Loucy (cell line): ENCODE data around the gene IFT27.

ENCODE experiments used
- EZH2phosphoT487 ChIP-seq: fragments of 200-600 bp; IDR thresholded peaks from 2 replicates; pipeline ENCODE4 v1.6.1; 2018; ENCODE audit warnings: antibody characterized with exemption, mild to moderate bottlenecking, moderate library complexity, borderline replicate concordance
- TF ChIP-seq, protein P1 (sequence below): fragments of 200-600 bp; sonication (generic); conservative IDR thresholded peaks from 2 replicates; pipeline ENCODE4 v1.5.1; 2014; ENCODE audit warnings: mild to moderate bottlenecking, antibody characterized with exemption, low read length

DNA sequence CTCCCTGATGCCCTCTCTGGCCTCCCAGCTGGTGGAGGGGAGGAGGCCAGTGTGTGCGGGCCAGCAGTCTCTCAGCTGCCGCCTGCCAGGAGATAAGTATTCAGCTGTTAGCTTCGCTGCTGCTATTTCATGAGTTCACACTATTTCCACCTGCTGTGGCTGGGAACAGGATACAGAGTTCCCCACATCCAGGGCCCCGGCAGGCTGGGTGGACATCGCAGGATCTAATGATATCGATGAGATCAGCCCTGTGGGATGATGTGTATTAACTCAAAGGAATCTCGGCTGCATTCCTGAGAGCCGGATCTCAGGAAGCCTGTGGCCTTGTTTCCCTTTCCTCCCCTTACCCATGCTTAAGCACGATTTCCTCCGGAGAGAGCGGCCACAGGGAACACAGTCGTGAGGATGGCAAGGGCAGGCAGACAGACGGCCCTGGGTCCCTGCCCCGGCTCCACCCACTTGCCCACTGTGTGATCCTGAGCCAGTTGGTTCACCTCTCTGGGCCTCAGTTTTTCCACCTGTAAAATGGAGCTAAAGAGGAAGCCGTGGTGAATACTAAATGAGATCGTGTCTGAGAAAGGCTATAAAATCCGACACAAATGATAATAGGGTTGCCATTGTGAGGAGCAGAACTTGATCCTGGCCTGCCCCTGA is 47.4 kb upstream of the IFT27 start:
- TF ChIP-seq, protein P1, sequence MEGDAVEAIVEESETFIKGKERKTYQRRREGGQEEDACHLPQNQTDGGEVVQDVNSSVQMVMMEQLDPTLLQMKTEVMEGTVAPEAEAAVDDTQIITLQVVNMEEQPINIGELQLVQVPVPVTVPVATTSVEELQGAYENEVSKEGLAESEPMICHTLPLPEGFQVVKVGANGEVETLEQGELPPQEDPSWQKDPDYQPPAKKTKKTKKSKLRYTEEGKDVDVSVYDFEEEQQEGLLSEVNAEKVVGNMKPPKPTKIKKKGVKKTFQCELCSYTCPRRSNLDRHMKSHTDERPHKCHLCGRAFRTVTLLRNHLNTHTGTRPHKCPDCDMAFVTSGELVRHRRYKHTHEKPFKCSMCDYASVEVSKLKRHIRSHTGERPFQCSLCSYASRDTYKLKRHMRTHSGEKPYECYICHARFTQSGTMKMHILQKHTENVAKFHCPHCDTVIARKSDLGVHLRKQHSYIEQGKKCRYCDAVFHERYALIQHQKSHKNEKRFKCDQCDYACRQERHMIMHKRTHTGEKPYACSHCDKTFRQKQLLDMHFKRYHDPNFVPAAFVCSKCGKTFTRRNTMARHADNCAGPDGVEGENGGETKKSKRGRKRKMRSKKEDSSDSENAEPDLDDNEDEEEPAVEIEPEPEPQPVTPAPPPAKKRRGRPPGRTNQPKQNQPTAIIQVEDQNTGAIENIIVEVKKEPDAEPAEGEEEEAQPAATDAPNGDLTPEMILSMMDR, result no peak
- no peak for TF ChIP-seq EZH2phosphoT487
